ENCODE results near the gene MROH2B. TPM values are rescaled to one million over a fixed set of nuclear protein-coding genes. Genes with fewer than 3 reads are reported as not detected.

Gene MROH2B
- total and polyA plus RNA-seq, 2 donors (not counting 3 experiments of a cell fraction or from before 2014, with no cell fraction given): not detected

DNA sequence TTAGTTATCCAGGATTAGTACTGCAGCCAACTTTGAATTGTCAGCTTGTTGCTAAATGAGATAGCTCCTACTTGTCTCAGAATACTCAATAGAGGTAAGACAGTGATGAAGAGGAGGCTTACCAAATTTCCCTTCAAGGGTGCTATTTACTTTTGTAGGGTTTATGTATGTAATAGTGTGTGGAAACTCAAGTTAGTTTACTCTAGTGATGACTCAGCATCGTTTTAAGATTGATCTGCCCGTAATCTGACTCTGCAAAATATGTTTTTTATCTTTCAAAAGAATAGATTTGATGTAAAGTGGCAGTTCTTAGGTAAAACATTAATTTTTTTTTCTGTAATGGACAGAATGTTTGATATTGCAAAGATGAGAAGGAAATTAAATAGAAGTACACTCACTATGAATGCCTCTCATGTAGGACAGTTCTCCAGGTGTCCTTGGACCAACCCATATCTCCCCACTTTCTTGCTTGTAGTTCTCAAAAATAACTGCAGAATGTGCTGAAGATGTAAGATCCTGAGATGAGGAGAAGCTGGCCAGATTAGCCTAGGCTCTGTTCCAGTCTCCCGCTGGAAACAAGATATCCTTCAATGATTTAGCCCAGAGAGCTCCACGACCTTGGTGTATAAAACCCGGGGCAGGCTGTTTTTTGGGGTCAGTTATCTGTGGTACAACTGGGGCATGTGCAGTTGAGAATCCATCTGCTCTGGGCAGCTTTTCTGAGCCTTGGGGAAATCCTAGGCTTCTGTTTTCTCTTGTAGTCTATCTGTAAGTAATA, 24.4 kb upstream of the MROH2B start:
- no peak overlapping the region for H3K4me2 ChIP-seq (ENCODE audit: insufficient read depth, low read length)
- H3K4me3 ChIP-seq (replicated peaks in 1 of 3; ENCODE audit: insufficient read depth in 1 of 3, low read depth in 1 of 3, low read length in 3 of 3): no peak overlapping the region
- H3K9me1 ChIP-seq (replicated peaks; ENCODE audit: control insufficient read depth, extremely low read depth, insufficient read depth, low read length): no peaks in the 10 kb centered on the region
- no peaks in the 10 kb centered on the region for H3K36me3 ChIP-seq (ENCODE audit: control insufficient read depth in 2 of 2, extremely low read depth in 1 of 2, insufficient read depth in 2 of 2, low read length in 2 of 2)
- H3K9me3 ChIP-seq (replicated peaks; ENCODE audit: control insufficient read depth, insufficient read depth, low read length): no peaks in the 10 kb centered on the region
- ChIA-PET POLR2A (no interaction called here), CTCF (interaction anchor here (0.5 kb wide), 1 partner anchor 960 kb away, joined by 3 read pairs; no protein-coding TSS in a partner anchor)
- H4K20me1 ChIP-seq (replicated peaks; ENCODE audit: control insufficient read depth, extremely low read depth, insufficient read depth, low read length): no peaks in the 10 kb centered on the region
- dilution Hi-C loops (cut with MboI; ENCODE audit: extremely low pct_ligation_motif_present, low sequenced_read_pairs): no loop called here
- BruUV-seq (replicated peaks): no TSS peak
- DNase-seq (ENCODE audit: low read depth, low spot score) (no peak), FAIRE-seq (no peak)
- H3K79me2 ChIP-seq (ENCODE audit: control insufficient read depth, insufficient read depth, low read length): no peaks in the 10 kb centered on the region
- H2AFZ ChIP-seq (ENCODE audit: low read depth, low read length): no peak overlapping the region
- no peaks in the 10 kb centered on the region for H3K4me1 ChIP-seq (ENCODE audit: control insufficient read depth, extremely low read depth, insufficient read depth, low read length)
- H3K27ac ChIP-seq (ENCODE audit: insufficient read depth, low read depth, low read length): no peak overlapping the region
- intact Hi-C loops (cut with micrococcal nuclease): no loop called here
- no peaks in the 10 kb centered on the region for H3K27me3 ChIP-seq (ENCODE audit: control insufficient read depth in 2 of 2, insufficient read depth in 2 of 2, low read length in 2 of 2)
- no peak overlapping the region for H3K9ac ChIP-seq (replicated peaks; ENCODE audit: extremely low read depth, insufficient read depth, low read length)
- TF ChIP-seq MYC (IDR thresholded peaks at IDR 0.05; ENCODE audit: low read depth, low read length) (no peak), GATA2 (IDR thresholded peaks at IDR 0.05; ENCODE audit: insufficient read depth, insufficient read length, low read depth, low read length) (no peak), POLR2A (IDR thresholded peaks at IDR 0.05; ENCODE audit: low read depth, low read length) (no peak), POLR2AphosphoS5 (IDR thresholded peaks at IDR 0.05; ENCODE audit: insufficient read depth, low read depth, low read length) (no peak), EZH2 (IDR thresholded peaks at IDR 0.05; ENCODE audit: borderline replicate concordance, low read depth, low read length, severe bottlenecking) (no peak), JUN (IDR thresholded peaks at IDR 0.05; ENCODE audit: borderline replicate concordance, insufficient read depth, insufficient read length, low read depth) (no peak), FOS (IDR thresholded peaks at IDR 0.05; ENCODE audit: borderline replicate concordance, insufficient read depth, low read length) (no peak)
- TF ChIP-seq, protein P1, sequence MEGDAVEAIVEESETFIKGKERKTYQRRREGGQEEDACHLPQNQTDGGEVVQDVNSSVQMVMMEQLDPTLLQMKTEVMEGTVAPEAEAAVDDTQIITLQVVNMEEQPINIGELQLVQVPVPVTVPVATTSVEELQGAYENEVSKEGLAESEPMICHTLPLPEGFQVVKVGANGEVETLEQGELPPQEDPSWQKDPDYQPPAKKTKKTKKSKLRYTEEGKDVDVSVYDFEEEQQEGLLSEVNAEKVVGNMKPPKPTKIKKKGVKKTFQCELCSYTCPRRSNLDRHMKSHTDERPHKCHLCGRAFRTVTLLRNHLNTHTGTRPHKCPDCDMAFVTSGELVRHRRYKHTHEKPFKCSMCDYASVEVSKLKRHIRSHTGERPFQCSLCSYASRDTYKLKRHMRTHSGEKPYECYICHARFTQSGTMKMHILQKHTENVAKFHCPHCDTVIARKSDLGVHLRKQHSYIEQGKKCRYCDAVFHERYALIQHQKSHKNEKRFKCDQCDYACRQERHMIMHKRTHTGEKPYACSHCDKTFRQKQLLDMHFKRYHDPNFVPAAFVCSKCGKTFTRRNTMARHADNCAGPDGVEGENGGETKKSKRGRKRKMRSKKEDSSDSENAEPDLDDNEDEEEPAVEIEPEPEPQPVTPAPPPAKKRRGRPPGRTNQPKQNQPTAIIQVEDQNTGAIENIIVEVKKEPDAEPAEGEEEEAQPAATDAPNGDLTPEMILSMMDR (IDR thresholded peaks at IDR 0.05; ENCODE audit: extremely low read depth in 1 of 2, insufficient read depth in 1 of 2, low read depth in 1 of 2, low read length in 2 of 2): no peak
- TF ChIP-seq, protein P2, sequence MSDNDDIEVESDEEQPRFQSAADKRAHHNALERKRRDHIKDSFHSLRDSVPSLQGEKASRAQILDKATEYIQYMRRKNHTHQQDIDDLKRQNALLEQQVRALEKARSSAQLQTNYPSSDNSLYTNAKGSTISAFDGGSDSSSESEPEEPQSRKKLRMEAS (IDR thresholded peaks at IDR 0.05; ENCODE audit: insufficient read depth, insufficient read length): no peak
